Mesothelial cell of epicardium (in vitro differentiated cells): ENCODE measurements around the gene STOX1. TPM values are rescaled to one million over a fixed set of nuclear protein-coding genes. Genes with fewer than 3 reads are reported as not detected.
A peak's percentile ranks its signal among the peaks of the same experiment; 100 is the strongest.
"Not testable (repeated sequence)": the region's sequence is repeated elsewhere in the genome, so short reads cannot be mapped to it uniquely, and the experiment has no call there.

ENCODE experiments used
- DNase-seq, 2 experiments: peaks; one replicate each; pipeline ENCODE4 v3.0.0; 2021; ENCODE audit warnings: low spot score in 2 of 2; ENCODE audit not compliant: unreplicated experiment in 2 of 2
- H3K27ac Mint-ChIP-seq: 2 replicates; pipeline ENCODE4 v1.8.0; 2021; ENCODE audit warnings: mixed read lengths
- H3K27me3 Mint-ChIP-seq: 2 replicates; pipeline ENCODE4 v1.8.0; 2021; ENCODE audit warnings: low read depth, mixed read lengths
- H3K36me3 Mint-ChIP-seq: 2 replicates; pipeline ENCODE4 v1.8.0; 2021; ENCODE audit warnings: mixed read lengths
- H3K4me1 Mint-ChIP-seq: 2 replicates; pipeline ENCODE4 v1.8.0; 2021; ENCODE audit warnings: mixed read lengths
- H3K4me3 Mint-ChIP-seq: 2 replicates; pipeline ENCODE4 v1.8.0; 2021; ENCODE audit warnings: mild to moderate bottlenecking, moderate library complexity, mixed read lengths
- H3K9me3 Mint-ChIP-seq: 2 replicates; pipeline ENCODE4 v1.8.0; 2021; ENCODE audit warnings: mixed read lengths
- total RNA-seq: library from RNA; stranded (reverse); gene quantifications from 3 replicates; pipeline ENCODE4 v1.2.1, GENCODE V29; 2021
- TF ChIP-seq, protein P1 (sequence below): fragments of 200-600 bp; sonication (generic); IDR thresholded peaks from one replicate; pipeline ENCODE4 v1.5.0; 2021; ENCODE audit warnings: antibody characterized with exemption; ENCODE audit not compliant: unreplicated experiment

The STOX1 gene
- total RNA-seq, 1 donor from 2014 or later, result 2.5 TPM

DNA sequence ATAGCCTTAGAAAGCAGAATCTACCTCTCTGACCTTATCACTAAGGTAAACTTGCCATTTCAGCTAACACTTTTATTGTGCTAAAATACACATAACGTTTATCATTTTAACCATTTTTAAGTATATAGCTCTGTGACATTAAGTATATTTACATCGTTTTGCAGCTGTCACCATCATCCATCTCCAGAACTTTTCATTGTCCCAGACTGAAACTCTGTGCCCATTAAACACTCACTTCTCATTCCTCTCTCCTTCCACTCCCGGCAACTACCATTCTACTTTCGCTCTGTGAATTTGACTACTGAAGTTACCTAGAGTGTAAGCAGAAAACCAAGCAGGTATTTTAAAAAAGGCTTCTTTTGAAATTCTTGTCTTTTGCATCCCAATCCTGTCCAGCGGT, 75.1 kb downstream of the STOX1 start:
- H3K27me3 Mint-ChIP-seq, result no peaks in the 10 kb centered on the region
- no peaks in the 10 kb centered on the region for H3K9me3 Mint-ChIP-seq
- no peak for DNase-seq
- H3K27ac Mint-ChIP-seq, result peak overlapping the region; percentile 84
- TF ChIP-seq, protein P1, sequence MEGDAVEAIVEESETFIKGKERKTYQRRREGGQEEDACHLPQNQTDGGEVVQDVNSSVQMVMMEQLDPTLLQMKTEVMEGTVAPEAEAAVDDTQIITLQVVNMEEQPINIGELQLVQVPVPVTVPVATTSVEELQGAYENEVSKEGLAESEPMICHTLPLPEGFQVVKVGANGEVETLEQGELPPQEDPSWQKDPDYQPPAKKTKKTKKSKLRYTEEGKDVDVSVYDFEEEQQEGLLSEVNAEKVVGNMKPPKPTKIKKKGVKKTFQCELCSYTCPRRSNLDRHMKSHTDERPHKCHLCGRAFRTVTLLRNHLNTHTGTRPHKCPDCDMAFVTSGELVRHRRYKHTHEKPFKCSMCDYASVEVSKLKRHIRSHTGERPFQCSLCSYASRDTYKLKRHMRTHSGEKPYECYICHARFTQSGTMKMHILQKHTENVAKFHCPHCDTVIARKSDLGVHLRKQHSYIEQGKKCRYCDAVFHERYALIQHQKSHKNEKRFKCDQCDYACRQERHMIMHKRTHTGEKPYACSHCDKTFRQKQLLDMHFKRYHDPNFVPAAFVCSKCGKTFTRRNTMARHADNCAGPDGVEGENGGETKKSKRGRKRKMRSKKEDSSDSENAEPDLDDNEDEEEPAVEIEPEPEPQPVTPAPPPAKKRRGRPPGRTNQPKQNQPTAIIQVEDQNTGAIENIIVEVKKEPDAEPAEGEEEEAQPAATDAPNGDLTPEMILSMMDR, result no peak
- H3K4me1 Mint-ChIP-seq, result peaks cover 29% of the 10 kb centered on the region
- peaks cover 11% of the 10 kb centered on the region for H3K36me3 Mint-ChIP-seq
- H3K4me3 Mint-ChIP-seq, result peak overlapping the region; percentile 98

DNA sequence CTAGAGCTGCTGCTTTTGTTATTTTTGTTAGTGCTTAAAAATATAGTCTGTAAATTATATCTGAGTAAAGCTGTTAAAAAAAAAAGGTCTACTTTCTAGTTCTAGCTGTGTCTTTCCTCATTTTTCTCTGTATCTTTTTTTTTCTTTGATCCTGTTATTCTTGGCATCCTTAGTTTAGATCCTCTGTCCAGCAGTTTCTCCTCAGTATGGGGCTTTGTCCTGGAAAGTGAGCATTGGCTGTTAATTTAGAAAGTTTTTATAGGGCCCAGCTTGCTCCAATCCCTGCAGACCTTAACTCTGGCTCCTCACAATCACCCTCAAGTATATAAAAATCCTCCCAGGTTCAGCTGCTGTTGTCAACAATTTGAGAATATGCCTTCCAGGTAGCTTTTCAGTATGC, 97.3 kb downstream of the STOX1 start:
- Mint-ChIP-seq H3K36me3 (peaks cover 16% of the 10 kb centered on the region), H3K4me3 (no peak overlapping the region), H3K4me1 (no peaks in the 10 kb centered on the region), H3K9me3 (no peaks in the 10 kb centered on the region), H3K27me3 (no peaks in the 10 kb centered on the region), H3K27ac (peak overlapping the region; percentile 70)
- TF ChIP-seq, protein P1, result no peak
- no peak for DNase-seq

DNA sequence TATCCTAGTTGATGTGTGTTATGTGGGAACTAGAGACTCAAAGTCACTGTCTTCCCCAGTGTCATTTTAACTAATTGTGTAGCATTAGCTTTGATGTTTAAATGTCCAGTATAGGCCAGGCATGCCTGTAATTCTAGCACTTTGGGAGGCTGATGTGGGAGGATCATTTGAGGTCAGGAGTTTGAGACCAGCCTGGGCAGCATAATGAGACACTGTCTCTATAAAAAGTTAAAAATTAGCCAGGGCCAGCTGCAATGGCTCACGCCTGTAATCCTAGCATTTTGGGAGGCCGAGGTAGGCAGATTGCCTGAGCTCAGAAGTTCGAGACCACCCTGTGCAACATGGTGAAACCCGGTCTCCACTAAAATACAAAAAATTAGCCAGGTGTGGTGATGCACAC, 98.2 kb downstream of the STOX1 start:
- no peak overlapping the region for H3K27ac Mint-ChIP-seq
- no peak for DNase-seq
- TF ChIP-seq, protein P1, result no peak
- H3K27me3 Mint-ChIP-seq, result no peaks in the 10 kb centered on the region
- H3K9me3 Mint-ChIP-seq, result no peaks in the 10 kb centered on the region
- H3K4me3 Mint-ChIP-seq, result no peak overlapping the region
- H3K4me1 Mint-ChIP-seq, result no peaks in the 10 kb centered on the region
- H3K36me3 Mint-ChIP-seq, result peaks cover 16% of the 10 kb centered on the region

DNA sequence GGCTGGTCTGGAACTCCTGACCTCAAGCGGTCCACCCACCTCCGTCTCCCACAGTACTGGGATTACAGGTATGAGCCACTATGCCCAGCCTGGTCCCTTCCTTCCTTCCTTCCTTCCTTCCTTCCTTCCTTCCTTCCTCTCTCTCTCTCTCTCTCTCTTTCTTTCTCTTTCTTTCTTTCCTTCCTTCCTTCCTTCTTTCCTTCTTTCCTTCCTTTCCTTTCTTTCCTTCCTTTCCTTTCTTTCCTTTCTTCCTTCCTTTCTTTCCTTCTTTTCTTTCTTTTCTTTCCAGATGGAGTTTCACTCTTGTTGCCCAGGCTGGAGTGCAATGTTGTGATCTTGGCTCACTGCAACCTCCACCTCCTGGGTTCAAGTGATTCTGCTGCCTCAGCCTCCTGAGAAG, 101.8 kb downstream of the STOX1 start:
- not testable (repeated sequence) for H3K9me3 Mint-ChIP-seq, H3K4me3 Mint-ChIP-seq

DNA sequence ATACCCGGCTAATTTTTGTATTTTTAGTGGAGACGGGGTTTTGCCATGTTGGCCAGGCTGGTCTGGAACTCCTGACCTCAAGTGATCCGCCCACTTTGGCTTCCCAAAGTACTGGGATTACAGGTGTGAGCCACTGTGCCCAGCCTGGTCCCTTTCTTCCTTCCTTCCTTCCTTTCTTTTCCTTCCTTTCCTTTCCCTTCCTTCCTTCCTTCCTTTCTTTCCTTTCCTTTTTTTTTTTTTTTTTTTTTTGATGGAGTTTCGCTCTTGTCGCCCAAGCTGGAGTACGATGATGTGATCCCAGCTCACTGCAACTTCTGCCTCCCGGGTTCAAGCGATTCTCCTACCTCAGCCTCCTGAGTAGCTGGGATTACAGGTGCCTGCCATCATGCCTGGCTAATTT, 102.6 kb downstream of the STOX1 start:
- H3K4me3 Mint-ChIP-seq, H3K9me3 Mint-ChIP-seq, H3K27ac Mint-ChIP-seq, DNase-seq, H3K4me1 Mint-ChIP-seq, H3K27me3 Mint-ChIP-seq: not testable (repeated sequence)
- H3K36me3 Mint-ChIP-seq, result peaks cover 22% of the 10 kb centered on the region

More for the DNA sequence above, 101.8 kb downstream of the STOX1 start:
- not testable (repeated sequence) for H3K27ac Mint-ChIP-seq, H3K27me3 Mint-ChIP-seq, H3K4me1 Mint-ChIP-seq, DNase-seq
- H3K36me3 Mint-ChIP-seq, result peaks cover 20% of the 10 kb centered on the region

DNA sequence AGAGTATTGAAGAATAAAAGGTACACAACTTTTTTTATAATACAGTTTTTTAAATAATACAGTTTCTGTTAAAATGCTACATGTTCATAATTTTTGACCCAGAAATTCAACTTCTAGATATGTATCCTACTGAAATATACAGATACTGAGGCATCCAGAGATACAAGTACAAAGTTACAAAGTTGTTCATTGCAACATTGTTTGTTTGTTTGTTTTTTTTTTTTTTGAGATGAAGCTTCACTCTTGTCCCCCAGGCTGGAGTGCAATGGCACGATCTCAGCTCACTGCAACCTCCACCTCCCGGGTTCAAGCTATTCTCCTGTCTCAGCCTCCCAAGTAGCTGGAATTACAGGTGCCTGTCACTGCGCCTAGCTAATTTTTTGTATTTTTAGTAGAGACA, 105.5 kb downstream of the STOX1 start:
- not testable (repeated sequence) for H3K4me3 Mint-ChIP-seq, H3K9me3 Mint-ChIP-seq, DNase-seq, H3K4me1 Mint-ChIP-seq, H3K27ac Mint-ChIP-seq, H3K27me3 Mint-ChIP-seq
- H3K36me3 Mint-ChIP-seq, result peaks cover 31% of the 10 kb centered on the region

DNA sequence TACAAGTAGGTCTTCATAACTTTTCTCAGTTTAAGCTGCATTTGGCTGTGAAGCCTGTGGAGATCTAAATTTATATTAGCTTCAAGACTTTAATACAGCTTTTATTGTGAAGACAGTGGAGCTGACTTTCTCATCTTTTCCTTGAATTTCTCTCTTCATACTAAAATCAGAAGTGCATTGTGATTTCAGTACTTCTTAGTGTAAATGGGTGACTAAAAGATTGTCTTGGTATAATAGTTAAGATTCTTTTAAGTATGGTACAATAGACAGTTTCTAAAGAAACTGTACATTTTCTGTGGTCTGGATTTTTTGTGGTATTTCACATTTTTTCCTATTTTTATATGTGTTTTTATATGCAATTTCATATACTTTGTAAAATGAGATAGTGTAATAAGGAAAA, 107.7 kb downstream of the STOX1 start:
- Mint-ChIP-seq H3K9me3 (no peaks in the 10 kb centered on the region), H3K27me3 (no peaks in the 10 kb centered on the region), H3K27ac (no peak overlapping the region), H3K36me3 (peaks cover 30% of the 10 kb centered on the region), H3K4me3 (no peak overlapping the region), H3K4me1 (no peaks in the 10 kb centered on the region)
- DNase-seq, result no peak
- TF ChIP-seq, protein P1, result no peak
